DMS53 treated with DMSO at 0.1 percent for 48 hours (cell line): Measurements from ENCODE around the gene DDIT3.

Experiments
- DNase-seq: peaks from one replicate; lab custom pipeline; 2025; ENCODE audit not compliant: unreplicated experiment; lab: John Stamatoyannopoulos, UW

DDIT3 gene

GRCh38 chr12:57547288-57548012 is 27.1 kb upstream of the DDIT3 start:
- DNase-seq = no peak

- peak; percentile 99 for DNase-seq
These were observed 26.3 kb upstream of the DDIT3 start, which contains the start of gene DCTN2 for GRCh38 chr12:57546438-57547287. TSS of gene DCTN2 (minus strand) at chr12:57547192. CDS start at chr12:57547063, 129 bp downstream.

DNA sequence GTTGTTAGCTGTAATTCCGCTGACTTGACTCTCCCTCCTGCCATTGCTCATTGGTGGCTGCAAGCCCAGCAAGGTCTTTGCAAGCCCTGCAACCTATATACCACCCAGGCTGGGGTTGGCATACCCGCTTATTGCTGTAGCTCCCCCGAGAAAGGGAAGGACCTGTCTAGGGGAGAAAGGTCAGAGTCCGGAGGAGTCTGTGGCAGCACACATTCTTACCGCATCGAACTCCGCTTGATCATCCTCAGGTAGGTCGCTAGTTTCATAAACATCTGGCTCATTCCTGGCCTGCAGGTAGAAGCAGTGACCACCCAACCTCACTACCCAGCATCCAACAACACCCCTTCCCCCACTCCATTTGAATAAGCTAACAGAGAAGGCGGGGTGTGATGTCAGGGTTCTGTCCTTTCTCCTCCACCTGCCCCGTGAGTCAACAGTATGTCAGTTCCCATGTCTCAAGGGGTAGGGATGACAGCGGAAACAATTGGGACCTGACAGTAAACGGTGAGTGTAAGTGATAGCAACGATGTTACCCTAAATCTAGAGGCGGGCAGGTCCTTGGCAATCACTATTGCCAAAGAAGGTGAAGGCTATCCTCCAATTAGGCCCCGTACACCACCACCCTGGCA is 25.6 kb upstream of the DDIT3 start:
- peak; percentile 63 for DNase-seq

DNA sequence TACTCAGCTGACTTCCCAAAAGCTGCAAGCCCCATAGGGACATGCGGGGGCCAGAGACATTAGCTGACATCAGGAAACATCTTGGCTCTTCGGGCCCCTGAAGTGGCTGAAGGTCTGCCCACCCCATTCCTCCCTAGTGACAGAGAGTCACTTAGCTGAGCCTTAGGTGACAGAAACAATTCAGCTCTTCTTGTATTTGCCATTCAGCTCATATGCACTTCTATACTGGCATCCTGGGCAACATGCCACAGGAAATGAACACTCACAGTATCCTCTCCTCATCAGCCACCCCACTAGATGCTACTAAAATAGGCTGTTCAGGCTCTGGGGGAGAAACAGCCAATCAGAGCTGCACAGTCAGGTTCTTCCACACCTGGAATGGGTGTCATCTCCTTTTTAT is 23.3 kb upstream of the DDIT3 start:
- DNase-seq = no peak

GRCh38 chr12:57541717-57542116 is 21.4 kb upstream of the DDIT3 start:
- no peak for DNase-seq

- DNase-seq = no peak
These were observed 20.7 kb upstream of the DDIT3 start for GRCh38 chr12:57541001-57541400.

DNA sequence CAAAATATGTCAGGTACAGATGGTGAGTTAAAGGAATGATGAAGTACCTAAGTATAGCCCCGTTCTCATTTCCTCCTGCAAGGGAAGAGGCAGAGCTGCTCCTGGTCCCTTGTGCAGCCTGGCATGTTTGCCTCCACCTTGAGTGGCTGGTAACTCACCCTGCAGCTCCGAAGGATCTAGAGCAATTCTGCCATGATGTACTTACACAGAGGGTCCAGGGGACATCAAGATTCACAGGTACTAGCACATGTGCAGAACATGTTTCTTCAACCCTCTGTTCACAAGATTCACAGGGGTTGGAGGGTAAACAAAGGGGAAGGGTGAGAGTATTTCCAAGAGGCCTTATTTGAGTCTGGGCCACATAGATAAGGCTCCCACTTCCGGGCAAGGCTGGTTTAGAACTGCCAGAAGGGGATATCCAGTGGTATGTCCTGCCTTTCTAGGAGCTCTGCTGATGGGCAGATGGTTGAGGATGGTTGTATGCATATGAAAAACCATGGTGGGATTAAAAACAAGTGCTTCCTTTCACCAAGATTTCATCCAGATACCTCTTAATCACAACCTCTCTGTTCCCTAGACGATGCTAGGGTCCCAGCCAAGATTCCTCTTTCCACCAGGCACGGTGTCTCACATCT is 18.9 kb upstream of the DDIT3 start:
- DNase-seq = no peak

DNA sequence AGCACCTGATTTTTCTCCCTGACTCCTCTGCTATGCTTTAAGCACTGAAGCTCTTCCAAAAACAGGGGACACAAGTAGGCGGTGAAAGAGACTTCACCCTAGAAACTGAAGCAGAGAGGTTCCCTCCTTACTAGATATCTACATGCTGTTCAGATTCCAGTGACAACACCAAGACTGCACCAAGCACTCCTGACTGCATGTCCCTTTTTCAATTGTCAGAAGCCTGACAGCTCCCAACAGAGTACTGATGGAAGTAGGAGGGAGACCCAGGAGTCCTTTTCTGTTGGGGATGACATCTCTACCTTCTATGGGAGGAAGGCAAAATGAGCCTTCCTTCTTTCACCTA is 16.3 kb upstream of the DDIT3 start:
- no peak for DNase-seq

DNA sequence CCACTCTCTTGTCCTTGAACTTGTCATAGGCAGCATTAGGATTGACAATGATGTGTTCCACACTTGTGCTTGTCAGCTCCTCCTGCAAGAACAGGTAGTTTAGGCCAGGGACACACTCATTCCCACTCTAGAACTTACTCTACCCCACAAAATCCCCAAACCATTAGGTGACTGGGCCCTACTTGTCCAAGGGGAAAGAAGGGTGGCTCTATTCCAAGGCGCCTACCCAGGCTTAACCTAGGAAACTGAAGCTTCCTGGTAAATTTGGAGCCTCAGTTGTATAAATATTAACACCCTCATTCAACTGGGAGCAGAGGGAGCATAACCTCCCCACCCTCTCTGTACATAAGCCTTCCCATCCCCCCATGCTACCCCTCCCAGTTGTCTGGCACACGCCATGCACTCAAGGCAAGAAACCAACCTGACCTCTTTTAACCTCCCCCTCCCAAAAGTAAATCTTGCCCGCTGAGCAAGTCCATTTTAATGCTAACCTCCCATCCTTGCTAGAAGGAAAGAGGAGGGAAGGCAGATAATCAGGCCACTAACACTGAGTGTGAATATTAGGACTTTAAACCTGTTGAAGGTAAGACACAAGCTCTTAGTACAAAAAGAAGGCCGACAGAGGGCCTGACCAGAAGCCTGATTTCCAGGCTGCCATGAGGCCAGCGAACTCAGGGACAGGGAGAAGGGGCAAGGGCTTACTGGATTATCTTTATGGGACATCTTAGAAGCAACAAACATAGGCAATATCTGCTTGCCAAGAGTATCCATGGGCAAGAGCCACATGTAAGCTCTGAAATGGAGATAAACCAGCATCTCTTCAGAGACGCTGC is 15.7 kb upstream of the DDIT3 start:
- DNase-seq = no peak

GRCh38 chr12:57534991-57535543 is 14.8 kb upstream of the DDIT3 start:
- DNase-seq = no peak

GRCh38 chr12:57534250-57534649 is 13.9 kb upstream of the DDIT3 start:
- no peak for DNase-seq

GRCh38 chr12:57533108-57533507 is 12.8 kb upstream of the DDIT3 start:
- DNase-seq = no peak

DNA sequence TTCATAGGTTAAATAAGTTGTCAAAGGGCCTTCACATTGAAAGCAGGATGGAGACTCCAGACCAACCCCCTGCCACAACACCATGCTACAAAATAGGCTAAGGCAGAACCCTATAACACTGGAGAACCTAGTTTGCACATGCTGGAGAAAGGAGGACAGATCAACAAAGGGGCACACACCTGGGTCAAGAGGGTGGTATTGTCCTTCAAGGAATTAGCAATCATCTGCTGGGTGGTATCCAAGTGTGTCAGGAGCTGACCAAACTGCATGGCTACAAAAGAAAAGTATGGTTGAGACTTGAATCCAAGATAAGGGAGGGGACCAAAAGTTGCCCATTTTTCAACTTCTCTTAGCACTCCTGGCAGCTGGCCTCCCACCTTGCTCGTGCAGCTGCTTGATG is 11.5 kb upstream of the DDIT3 start:
- no peak for DNase-seq

- DNase-seq = no peak
These were observed 10.3 kb upstream of the DDIT3 start for GRCh38 chr12:57530396-57531142.

GRCh38 chr12:57529831-57530230 is 9.5 kb upstream of the DDIT3 start:
- DNase-seq = no peak

DNA sequence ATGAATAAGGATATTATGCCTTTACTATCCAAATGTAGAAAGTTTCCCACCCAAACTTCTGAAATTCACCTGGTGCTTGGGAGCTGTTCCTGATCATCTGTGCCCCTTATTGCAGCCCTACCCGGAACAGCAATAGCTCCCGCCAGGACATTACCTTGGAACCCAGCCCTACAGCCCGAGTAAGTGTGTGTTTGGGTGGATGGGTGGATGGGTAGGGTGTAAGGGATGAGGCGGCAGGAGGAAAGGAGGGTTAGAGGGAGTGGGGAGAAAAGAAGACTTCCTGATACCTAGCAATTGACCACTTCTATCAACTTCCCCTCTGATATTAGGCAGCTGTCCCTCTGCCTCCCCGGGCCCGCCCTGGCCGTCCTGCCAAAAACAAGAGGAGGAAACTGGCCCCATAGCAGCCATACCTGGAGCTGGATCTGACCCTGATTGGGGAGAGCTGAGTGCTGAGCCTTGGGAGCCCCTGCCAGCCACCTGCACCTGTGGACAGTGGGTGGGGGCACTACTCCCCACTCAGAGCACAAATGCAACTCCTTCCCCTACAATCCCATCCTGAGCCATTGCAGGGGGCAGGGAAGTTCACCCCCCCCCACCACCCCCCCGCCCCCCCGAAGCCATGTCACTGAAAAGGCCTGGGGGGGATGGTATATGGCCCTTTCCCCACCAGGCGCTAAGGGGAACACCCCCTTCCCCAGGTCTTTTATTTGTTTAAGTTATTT is 8.7 kb upstream of the DDIT3 start:
- DNase-seq = no peak

- no peak for DNase-seq
These were observed 7.9 kb upstream of the DDIT3 start for GRCh38 chr12:57528176-57528575.

DNA sequence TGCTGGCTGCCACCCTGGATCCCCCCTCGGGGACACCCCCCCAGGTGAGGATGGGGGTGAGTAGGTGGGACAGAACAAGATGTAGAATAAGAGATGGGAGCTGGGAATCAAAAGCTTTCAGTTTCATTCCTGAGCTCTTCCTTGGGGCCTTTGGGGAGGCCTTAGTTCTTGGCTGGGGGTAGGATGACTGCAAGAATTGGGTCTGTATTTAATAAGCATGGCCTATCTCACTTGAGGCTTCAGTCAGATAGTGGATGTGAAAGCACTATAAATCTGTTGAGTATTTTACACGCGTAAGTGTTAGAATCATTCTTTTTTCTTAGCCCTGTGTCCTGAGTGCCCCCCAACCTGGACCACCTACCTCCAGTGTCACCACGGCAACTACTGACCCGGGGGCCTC is 6.9 kb upstream of the DDIT3 start:
- DNase-seq = no peak
